Upper lobe of right lung (tissue), 1 donor: ENCODE results near the gene KLHL22. TPM values are rescaled to one million over a fixed set of nuclear protein-coding genes. Genes with fewer than 3 reads are reported as not detected.
A peak's percentile ranks its signal among the peaks of the same experiment; 100 is the strongest.

Source experiments
- ATAC-seq: fragments of 200-7000 bp; cut with Tn5 transposase; one replicate; pipeline ENCODE4 v1.9.1; 2020; ENCODE audit warnings: mild to moderate bottlenecking, moderate library complexity
- DNase-seq: peaks from one replicate; pipeline ENCODE4 v3.0.0-alpha.2; 2020
- H3K27ac ChIP-seq: fragments of 200-600 bp; one replicate; pipeline ENCODE4 v1.8.0; 2022
- H3K27me3 ChIP-seq: fragments of 200-600 bp; one replicate; pipeline ENCODE4 v1.8.0; 2022; ENCODE audit warnings: mild to moderate bottlenecking
- H3K36me3 ChIP-seq: fragments of 200-600 bp; one replicate; pipeline ENCODE4 v1.8.0; 2022
- H3K4me1 ChIP-seq: fragments of 200-600 bp; one replicate; pipeline ENCODE4 v1.8.0; 2022
- H3K4me3 ChIP-seq: fragments of 200-600 bp; one replicate; pipeline ENCODE4 v1.8.0; 2022; ENCODE audit warnings: mild to moderate bottlenecking
- H3K9me3 ChIP-seq: fragments of 200-600 bp; one replicate; pipeline ENCODE4 v1.8.0; 2022
- CTCF ChIP-seq: fragments of 200-600 bp; IDR thresholded peaks from one replicate; pipeline ENCODE4 v1.8.0; 2022; ENCODE audit warnings: antibody characterized with exemption
- intact Hi-C: fragments of 100-400 bp; cut with DNase I; formaldehyde crosslinking; loops from one replicate; pipeline ENCODE4 v1.11.0; 2022
- total RNA-seq: library from RNA; stranded (reverse); fragmentation: NEBNext Ultra II Directional; extraction: Animal tissue kit (Norgen Biotek cat#: 25700); gene quantifications from one replicate; pipeline ENCODE4 v1.2.1, GENCODE V29; 2021
- donor health status: DM: no; HTN: yes; CAD: no; lungs with severe emphysema.

The KLHL22 gene
- total RNA-seq, 1 donor from 2014 or later: 23.3 TPM

GRCh38 chr22:20434264-20434751 lies 61.3 kb downstream of the KLHL22 start:
- intact Hi-C loops: no loop called here
- Histone ChIP-seq H3K36me3 (no peaks in the 10 kb centered on the region), H3K4me1 (peaks cover 34% of the 10 kb centered on the region), H3K27me3 (peaks cover 18% of the 10 kb centered on the region), H3K4me3 (no peak overlapping the region), H3K27ac (no peak overlapping the region), H3K9me3 (no peaks in the 10 kb centered on the region)
- DNase-seq (peak; percentile 35), ATAC-seq (no peak)
- TF ChIP-seq CTCF: no peak

GRCh38 chr22:20433686-20434241 lies 61.8 kb downstream of the KLHL22 start:
- Histone ChIP-seq H3K27ac (no peak overlapping the region), H3K4me1 (peaks cover 35% of the 10 kb centered on the region), H3K27me3 (peaks cover 18% of the 10 kb centered on the region), H3K4me3 (no peak overlapping the region), H3K9me3 (no peaks in the 10 kb centered on the region), H3K36me3 (no peaks in the 10 kb centered on the region)
- ATAC-seq: no peak
- intact Hi-C loops: no loop called here
- TF ChIP-seq CTCF: no peak
- peak; percentile 33 for DNase-seq

- DNase-seq (peak; percentile 42), ATAC-seq (no peak)
- no peaks in the 10 kb centered on the region for H3K36me3 ChIP-seq
- intact Hi-C loops: no loop called here
- H3K4me1 ChIP-seq: peaks cover 35% of the 10 kb centered on the region
- H3K4me3 ChIP-seq: no peak overlapping the region
- peaks cover 16% of the 10 kb centered on the region for H3K27me3 ChIP-seq
- no peaks in the 10 kb centered on the region for H3K9me3 ChIP-seq
- TF ChIP-seq CTCF: no peak
- no peak overlapping the region for H3K27ac ChIP-seq
Observed at GRCh38 chr22:20433191-20433590, 62.4 kb downstream of the KLHL22 start.

GRCh38 chr22:20432244-20432686 lies 63.3 kb downstream of the KLHL22 start:
- Histone ChIP-seq H3K4me1 (peaks cover 35% of the 10 kb centered on the region), H3K27ac (no peak overlapping the region), H3K9me3 (no peaks in the 10 kb centered on the region), H3K36me3 (peaks cover 1% of the 10 kb centered on the region), H3K27me3 (peaks cover 12% of the 10 kb centered on the region), H3K4me3 (no peak overlapping the region)
- ATAC-seq (no peak), DNase-seq (peak; percentile 43)
- no peak for TF ChIP-seq CTCF
- intact Hi-C loops: no loop called here

GRCh38 chr22:20431511-20432192 lies 63.9 kb downstream of the KLHL22 start:
- Histone ChIP-seq H3K4me3 (peak overlapping the region; percentile 39), H3K9me3 (no peaks in the 10 kb centered on the region), H3K36me3 (peaks cover 4% of the 10 kb centered on the region), H3K4me1 (peaks cover 29% of the 10 kb centered on the region), H3K27ac (no peak overlapping the region), H3K27me3 (peaks cover 12% of the 10 kb centered on the region)
- intact Hi-C loops: no loop called here
- no peak for TF ChIP-seq CTCF
- DNase-seq: peak; percentile 65
- no peak for ATAC-seq
